IMR-90 (cell line): ENCODE results near the gene GABRA4. TPM values are rescaled to one million over a fixed set of nuclear protein-coding genes. Genes with fewer than 3 reads are reported as not detected.

Experiments
- ATAC-seq: fragments of 200-7000 bp; cut with Tn5 transposase; 2 replicates; pipeline ENCODE4 v1.9.1; 2020; ENCODE audit warnings: low read depth, mild to moderate bottlenecking, moderate library complexity
- BruUV-seq: library from RNA; stranded (reverse); fragments of 400-500 nt; replicated peaks from 2 replicates; lab custom pipeline; 2021; lab: Mats Ljungman, UMichigan
- CTCF ChIA-PET: fragments of 300-600 bp; formaldehyde crosslinking; extraction: SDS; loops from one replicate; lab custom pipeline; 2021; ENCODE audit warnings: antibody characterized with exemption; lab: Yijun Ruan, JAX
- POLR2A ChIA-PET: fragments of 300-600 bp; sonication (Branson Sonifier 250); formaldehyde crosslinking; loops from one replicate; lab custom pipeline; 2022; ENCODE audit warnings: antibody characterized with exemption; ENCODE audit not compliant: unreplicated experiment; lab: Charles Lee
- DNase-seq: peaks from one replicate; pipeline ENCODE4 v3.0.0; 2013
- H2AFZ ChIP-seq: replicated peaks from 2 replicates; pipeline ENCODE3; 2013; ENCODE audit warnings: low read length, mild to moderate bottlenecking; ENCODE audit not compliant: poor library complexity
- H2AK5ac ChIP-seq: 2 replicates; pipeline ENCODE4 v1.6.1; 2013; ENCODE audit warnings: low read depth, low read length, inconsistent platforms
- H2AK9ac ChIP-seq: replicated peaks from 2 replicates; pipeline ENCODE3; 2013; ENCODE audit warnings: mild to moderate bottlenecking, low read depth, low read length, moderate library complexity; ENCODE audit not compliant: poor library complexity
- H2BK120ac ChIP-seq: 2 replicates; pipeline ENCODE4 v1.6.1; 2013; ENCODE audit warnings: low read depth, low read length, inconsistent platforms
- H2BK15ac ChIP-seq: 3 replicates; pipeline ENCODE4 v1.6.1; 2013; ENCODE audit warnings: low read depth, low read length, inconsistent platforms
- H2BK20ac ChIP-seq: 2 replicates; pipeline ENCODE4 v1.6.1; 2013; ENCODE audit warnings: low read depth, mild to moderate bottlenecking, inconsistent platforms, low read length, moderate library complexity
- H2BK5ac ChIP-seq: 2 replicates; pipeline ENCODE4 v1.6.1; 2013; ENCODE audit warnings: mild to moderate bottlenecking, low read depth, low read length, inconsistent platforms; ENCODE audit not compliant: poor library complexity, severe bottlenecking
- H3K14ac ChIP-seq: replicated peaks from 2 replicates; pipeline ENCODE4 v1.6.1; 2013; ENCODE audit warnings: low read depth, low read length, inconsistent platforms
- H3K18ac ChIP-seq: 2 replicates; pipeline ENCODE4 v1.6.1; 2013; ENCODE audit warnings: low read depth, low read length, control low read depth
- H3K23ac ChIP-seq: 2 replicates; pipeline ENCODE4 v1.6.1; 2013; ENCODE audit warnings: low read depth, low read length, inconsistent platforms
- H3K27ac ChIP-seq: 2 replicates; pipeline ENCODE4 v1.5.1; 2013; ENCODE audit warnings: mild to moderate bottlenecking, control low read depth, low read length; ENCODE audit not compliant: insufficient read depth
- H3K27me3 ChIP-seq: 2 replicates; pipeline ENCODE4 v1.6.1; 2013; ENCODE audit warnings: low read length; ENCODE audit not compliant: control insufficient read depth, insufficient read depth
- H3K36me3 ChIP-seq: 2 replicates; pipeline ENCODE4 v1.6.1; 2013; ENCODE audit warnings: low read length, mixed read lengths; ENCODE audit not compliant: control insufficient read depth, insufficient read depth
- H3K4ac ChIP-seq: 2 replicates; pipeline ENCODE4 v1.6.1; 2013; ENCODE audit warnings: low read depth, low read length, inconsistent platforms
- H3K4me1 ChIP-seq: 2 replicates; pipeline ENCODE4 v1.6.1; 2013; ENCODE audit warnings: low read length, mixed read lengths; ENCODE audit not compliant: control insufficient read depth, insufficient read depth
- H3K4me2 ChIP-seq: 2 replicates; pipeline ENCODE4 v1.6.1; 2013; ENCODE audit warnings: low read depth, mild to moderate bottlenecking, control low read depth, low read length, moderate library complexity
- H3K4me3 ChIP-seq: 2 replicates; pipeline ENCODE4 v1.5.1; 2013; ENCODE audit warnings: low read depth, mild to moderate bottlenecking, control low read depth, low read length, moderate library complexity; ENCODE audit not compliant: insufficient read depth
- H3K56ac ChIP-seq: 2 replicates; pipeline ENCODE4 v1.6.1; 2013; ENCODE audit warnings: low read length, inconsistent platforms; ENCODE audit not compliant: insufficient read depth; ENCODE audit errors: extremely low read depth
- H3K79me1 ChIP-seq, 2 experiments: 2 replicates each; pipeline ENCODE4 v1.6.1; 2013; ENCODE audit warnings: low read length in 2 of 2, inconsistent platforms in 1 of 2, low read depth in 1 of 2
- H3K9ac ChIP-seq: 2 replicates; pipeline ENCODE4 v1.6.1; 2013; ENCODE audit warnings: low read depth, low read length, control low read depth
- H3K9me1 ChIP-seq: 2 replicates; pipeline ENCODE4 v1.6.1; 2013; ENCODE audit warnings: low read length, inconsistent platforms; ENCODE audit not compliant: insufficient read depth
- H3K9me3 ChIP-seq: 2 replicates; pipeline ENCODE4 v1.6.1; 2013; ENCODE audit warnings: low read length; ENCODE audit not compliant: control insufficient read depth, insufficient read depth
- H4K20me1 ChIP-seq: 2 replicates; pipeline ENCODE4 v1.6.1; 2013; ENCODE audit warnings: low read length, inconsistent platforms; ENCODE audit not compliant: insufficient read depth
- H4K5ac ChIP-seq: 2 replicates; pipeline ENCODE4 v1.6.1; 2013; ENCODE audit warnings: mild to moderate bottlenecking, low read depth, low read length, control low read depth
- H4K8ac ChIP-seq, 2 experiments: 2 replicates each; pipeline ENCODE4 v1.6.1; 2013; ENCODE audit warnings: low read depth in 2 of 2, low read length in 2 of 2, control low read depth in 1 of 2, inconsistent platforms in 1 of 2
- H4K91ac ChIP-seq: 2 replicates; pipeline ENCODE4 v1.6.1; 2013; ENCODE audit warnings: low read depth, low read length, inconsistent platforms; ENCODE audit not compliant: insufficient read depth
- BHLHE40 ChIP-seq: fragments of 150-350 bp; IDR thresholded peaks from 2 replicates; pipeline ENCODE4 v1.6.1; 2016; ENCODE audit warnings: mild to moderate bottlenecking, low read depth, low read length
- CEBPB ChIP-seq: IDR thresholded peaks from 2 replicates; pipeline ENCODE4 v1.6.1; 2012; ENCODE audit warnings: low read depth, low read length, improper control_type of control experiment
- CHD1 ChIP-seq: IDR thresholded peaks from 2 replicates; pipeline ENCODE4 v1.6.1; 2012; ENCODE audit warnings: low read depth, low read length, improper control_type of control experiment
- CTCF ChIP-seq: conservative IDR thresholded peaks from 2 replicates; pipeline ENCODE4 v1.5.1; 2012; ENCODE audit warnings: mild to moderate bottlenecking, low read depth, low read length, improper control_type of control experiment
- ELK1 ChIP-seq: fragments of 150-350 bp; IDR thresholded peaks from 2 replicates; pipeline ENCODE4 v1.6.1; 2016; ENCODE audit warnings: low read depth, mild to moderate bottlenecking, low read length, moderate library complexity, borderline replicate concordance
- FOS ChIP-seq: fragments of 150-350 bp; IDR thresholded peaks from 2 replicates; pipeline ENCODE4 v1.6.1; 2016; ENCODE audit warnings: low read depth, low read length
- MAFK ChIP-seq: IDR thresholded peaks from 2 replicates; pipeline ENCODE4 v1.6.1; 2012; ENCODE audit warnings: low read depth, low read length, improper control_type of control experiment
- MAZ ChIP-seq: IDR thresholded peaks from 2 replicates; pipeline ENCODE4 v1.6.1; 2012; ENCODE audit warnings: low read depth, mild to moderate bottlenecking, low read length, improper control_type of control experiment, moderate library complexity, borderline replicate concordance
- MXI1 ChIP-seq: IDR thresholded peaks from 2 replicates; pipeline ENCODE4 v1.6.1; 2012; ENCODE audit warnings: low read depth, mild to moderate bottlenecking, low read length, moderate library complexity, borderline replicate concordance
- NFE2L2 ChIP-seq: fragments of 150-350 bp; IDR thresholded peaks from 2 replicates; pipeline ENCODE4 v1.6.1; 2016; ENCODE audit warnings: low read depth, mild to moderate bottlenecking, low read length
- POLR2A ChIP-seq: IDR thresholded peaks from 2 replicates; pipeline ENCODE4 v1.6.1; 2012; ENCODE audit warnings: mild to moderate bottlenecking, low read depth, low read length
- RAD21 ChIP-seq: IDR thresholded peaks from 2 replicates; pipeline ENCODE4 v1.6.1; 2012; ENCODE audit warnings: low read length, improper control_type of control experiment
- RCOR1 ChIP-seq: IDR thresholded peaks from 2 replicates; pipeline ENCODE4 v1.6.1; 2012; ENCODE audit warnings: mild to moderate bottlenecking, low read length, improper control_type of control experiment; ENCODE audit not compliant: insufficient replicate concordance
- RFX5 ChIP-seq: IDR thresholded peaks from 2 replicates; pipeline ENCODE4 v1.8.0; 2012; ENCODE audit warnings: low read depth, mild to moderate bottlenecking, low read length, moderate library complexity
- SMC3 ChIP-seq: fragments of 150-350 bp; IDR thresholded peaks from 2 replicates; pipeline ENCODE4 v1.6.1; 2016; ENCODE audit warnings: low read depth, mild to moderate bottlenecking, antibody characterized with exemption, low read length, moderate library complexity
- USF2 ChIP-seq: fragments of 150-350 bp; IDR thresholded peaks from 2 replicates; pipeline ENCODE4 v1.6.1; 2017; ENCODE audit warnings: mild to moderate bottlenecking, antibody characterized with exemption, low read length, low read depth
- WGBS, 2 experiments: methylation state at CpG; one replicate each; pipeline versions ENCODE4 v1.1.5 to v1.1.7; 2013; ENCODE audit warnings: missing lambda C conversion rate in 2 of 2; ENCODE audit not compliant: insufficient read length in 1 of 2; ENCODE audit errors: extremely low coverage in 2 of 2; 5-methylcytosine and 5-hydroxymethylcytosine counted together
- dilution Hi-C: fragments of 300-500 bp; cut with HindIII; formaldehyde crosslinking; loops from one replicate; pipeline ENCODE4 v1.14.3; 2018; ENCODE audit warnings: low sequenced_read_pairs; ENCODE audit not compliant: unreplicated experiment
- in situ Hi-C: fragments of 300-500 bp; cut with MboI; formaldehyde crosslinking; loops from 3 replicates; pipeline ENCODE4 v1.14.3; 2019; ENCODE audit warnings: low sequenced_read_pairs, inconsistent platforms, mixed read lengths
- intact Hi-C: fragments of 100-400 bp; cut with micrococcal nuclease; formaldehyde crosslinking; loops from 2 replicates; pipeline ENCODE4 v1.10.0; 2022
- polyA plus RNA-seq, 3 experiments: library from polyadenylated mRNA; depleted of rRNA; stranded (reverse); fragments of >200 nt; gene quantifications; 2 replicates each; pipeline ENCODE4 v1.2.3, GENCODE V29; 2012; ENCODE audit warnings: low replicate concordance in 1 of 3
- total RNA-seq: library from RNA; depleted of rRNA; stranded (reverse); fragments of >200 nt; gene quantifications from 2 replicates; pipeline ENCODE4 v1.2.3, GENCODE V29; 2012

The GABRA4 gene
- total and polyA plus RNA-seq, 2 of the 4 experiments (the other 2 are of a cell fraction): 1.1 to 1.8 TPM

GRCh38 chr4:46931981-46932380 lies 61.4 kb downstream of the GABRA4 start:
- no peak overlapping the region for H3K23ac ChIP-seq
- H3K14ac ChIP-seq: no peak overlapping the region
- peak; percentile 70 for DNase-seq
- no peak overlapping the region for H2BK15ac ChIP-seq
- H3K4me1 ChIP-seq: peaks cover 1% of the 10 kb centered on the region; the same call in 1 of the 2 replicates
- ChIA-PET CTCF (interaction anchor here (0.6 to 1.3 kb wide), 6 partner anchors 10 to 533 kb away, joined by 3 to 5 read pairs (median 3); no protein-coding TSS in a partner anchor), POLR2A (no interaction called here)
- H3K27ac ChIP-seq: no peak overlapping the region
- no peaks in the 10 kb centered on the region for H3K36me3 ChIP-seq
- no peak overlapping the region for H3K56ac ChIP-seq
- no peak overlapping the region for H3K4ac ChIP-seq
- BruUV-seq: no TSS peak
- H2AFZ ChIP-seq: no peak overlapping the region
- no peaks in the 10 kb centered on the region for H3K79me1 ChIP-seq
- H2BK20ac ChIP-seq: peak overlapping the region; percentile 72; the same call in 1 of the 2 replicates
- no peak overlapping the region for H2BK5ac ChIP-seq
- no peaks in the 10 kb centered on the region for H4K20me1 ChIP-seq
- ATAC-seq: peak; percentile 91
- no peak for TF ChIP-seq CEBPB
- TF ChIP-seq RAD21: peak; percentile 87
- TF ChIP-seq FOS: no peak
- TF ChIP-seq CHD1: no peak
- no peak for TF ChIP-seq POLR2A
- no peak for TF ChIP-seq NFE2L2
- TF ChIP-seq CTCF: peak; percentile 81
- TF ChIP-seq SMC3: peak; percentile 76
- no peak for TF ChIP-seq MAFK
- no peak for TF ChIP-seq ELK1
- TF ChIP-seq MXI1: no peak
- no peak for TF ChIP-seq USF2
- TF ChIP-seq RFX5: no peak
- no peak for TF ChIP-seq MAZ
- no peak for TF ChIP-seq BHLHE40
- no peak for TF ChIP-seq RCOR1
- H3K4me3 ChIP-seq: no peak overlapping the region
- H4K91ac ChIP-seq: no peak overlapping the region
- H3K27me3 ChIP-seq: no peaks in the 10 kb centered on the region
- H3K9ac ChIP-seq: no peak overlapping the region
- no peaks in the 10 kb centered on the region for H3K9me3 ChIP-seq
- dilution Hi-C loops: no loop called here
- intact Hi-C loops: loop anchor here (1.0 to 5.0 kb wide), 6 partner anchors 70 to 630 kb away; no protein-coding TSS in a partner anchor
- H2AK5ac ChIP-seq: no peak overlapping the region
- H2AK9ac ChIP-seq: no peak overlapping the region
- H3K18ac ChIP-seq: no peak overlapping the region
- no peak overlapping the region for H4K5ac ChIP-seq
- no CpG with 5 or more reads among the region's 3 CpGs for WGBS, 2 experiments
- no peak overlapping the region for H4K8ac ChIP-seq
- H3K9me1 ChIP-seq: no peaks in the 10 kb centered on the region
- no peak overlapping the region for H2BK120ac ChIP-seq
- no peak overlapping the region for H3K4me2 ChIP-seq
- in situ Hi-C loops: loop anchor here (5.0 to 25.0 kb wide), 3 partner anchors 190 to 630 kb away; no protein-coding TSS in a partner anchor
